Stimulated activated CD8-positive, alpha-beta memory T cell treated with anti-CD3 and anti-CD28 coated beads, Interleukin-12 subunit alpha, Interleukin-12 subunit beta, amount 100 ng/mL, for 24 hours (primary cell): ENCODE results near the gene COL18A1.
A peak's percentile ranks its signal among the peaks of the same experiment; 100 is the strongest.

Source experiments
- DNase-seq: peaks from one replicate; pipeline ENCODE4 v3.0.0-alpha.2; 2020; ENCODE audit errors: extremely low read depth

COL18A1 gene

DNA sequence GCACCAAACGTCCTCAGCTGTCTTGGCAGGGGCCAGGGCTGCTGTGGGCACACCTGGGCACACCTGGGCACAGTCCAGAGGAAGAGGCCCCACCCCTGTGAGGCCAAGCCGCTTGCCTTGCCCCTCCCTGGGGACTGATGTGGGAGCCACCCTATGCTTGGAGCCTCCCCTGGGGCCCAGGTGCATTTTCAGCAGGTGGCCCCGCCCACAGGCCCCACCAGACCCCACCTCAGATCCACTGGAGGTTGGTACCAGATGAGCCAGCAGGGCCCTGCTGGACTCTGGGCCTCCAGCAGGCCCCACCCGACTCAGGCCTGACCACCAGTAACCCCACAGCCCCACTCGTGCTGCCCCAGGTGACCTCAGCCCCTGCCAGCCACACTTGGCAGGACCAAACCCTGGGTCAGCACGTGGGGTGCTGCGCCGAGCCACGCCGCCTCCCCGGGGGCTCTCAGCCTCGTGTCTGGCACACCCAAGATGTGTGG lies 128.4 kb downstream of the COL18A1 start:
- DNase-seq: no peak

DNA sequence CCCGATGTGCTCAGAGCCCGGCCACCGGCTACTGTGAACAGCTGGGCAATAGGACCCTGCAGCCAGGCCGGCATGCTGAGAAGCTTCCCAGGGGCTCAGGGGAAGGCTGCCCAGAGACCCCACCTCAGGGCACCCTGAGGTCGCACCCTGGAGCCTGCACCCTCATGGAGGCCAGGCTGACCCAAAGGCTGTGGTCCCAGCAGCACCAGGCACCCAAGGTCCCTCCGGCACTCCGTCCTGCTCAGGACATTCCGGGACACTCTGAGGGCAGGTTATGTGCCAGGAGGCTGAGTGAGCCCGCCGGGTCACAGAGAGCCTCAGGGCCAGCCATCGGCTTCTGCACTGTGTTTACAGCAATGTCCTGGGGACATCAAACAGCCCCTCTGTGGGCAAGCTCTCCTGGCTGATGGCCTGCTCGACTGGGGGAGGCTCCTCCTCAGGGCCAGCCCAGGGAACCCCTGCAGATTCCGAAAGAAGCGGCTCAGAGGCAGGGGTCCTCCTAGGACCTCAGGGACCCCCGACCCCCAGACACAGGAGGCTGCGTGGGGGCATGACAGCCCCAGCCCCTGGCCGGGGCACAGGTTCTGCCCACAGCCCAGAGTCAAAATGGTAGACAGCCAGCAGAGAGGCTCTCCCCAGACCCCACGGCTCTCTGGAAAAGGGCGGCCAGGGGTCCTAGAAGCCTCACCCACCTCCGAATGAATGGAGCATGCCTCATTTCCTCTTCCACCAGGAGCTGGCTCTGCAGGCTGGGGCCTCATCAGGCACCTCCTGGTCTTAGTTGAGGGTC lies 129.1 kb downstream of the COL18A1 start:
- DNase-seq: no peak

DNA sequence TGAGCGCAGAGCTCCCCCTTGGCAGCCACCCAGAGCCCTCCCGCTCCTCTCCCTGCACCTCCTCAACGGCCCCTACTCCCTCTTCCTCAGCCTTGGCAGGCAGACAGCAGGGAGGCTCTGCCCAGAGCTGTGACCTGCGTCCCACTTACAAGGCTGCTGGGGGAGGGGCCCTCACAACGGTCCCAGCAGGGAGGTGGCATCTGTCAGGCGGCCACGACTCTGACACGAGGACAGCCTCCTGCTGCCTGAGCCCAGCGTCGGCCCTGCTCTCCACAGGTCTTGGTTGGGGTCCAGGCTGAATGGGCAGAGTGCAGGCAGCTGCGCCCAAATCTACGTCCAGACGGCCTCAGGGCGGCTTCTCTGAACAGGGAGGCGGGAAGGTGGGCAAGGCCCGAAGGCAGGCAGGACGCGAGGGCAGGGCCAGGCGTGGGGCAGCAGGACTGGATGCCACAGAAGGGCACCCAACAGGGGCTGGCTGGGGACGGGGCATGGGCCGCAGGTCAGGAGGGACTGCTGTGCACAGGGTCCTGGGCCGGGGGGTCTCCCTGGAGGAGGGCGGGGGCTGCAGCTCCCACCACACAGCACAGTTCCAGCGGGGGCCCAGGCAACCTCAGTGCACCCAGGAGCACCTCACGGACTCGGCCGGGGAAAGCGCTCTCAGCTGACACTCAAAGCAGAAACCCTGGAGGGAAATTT lies 129.8 kb downstream of the COL18A1 start:
- no peak for DNase-seq

DNA sequence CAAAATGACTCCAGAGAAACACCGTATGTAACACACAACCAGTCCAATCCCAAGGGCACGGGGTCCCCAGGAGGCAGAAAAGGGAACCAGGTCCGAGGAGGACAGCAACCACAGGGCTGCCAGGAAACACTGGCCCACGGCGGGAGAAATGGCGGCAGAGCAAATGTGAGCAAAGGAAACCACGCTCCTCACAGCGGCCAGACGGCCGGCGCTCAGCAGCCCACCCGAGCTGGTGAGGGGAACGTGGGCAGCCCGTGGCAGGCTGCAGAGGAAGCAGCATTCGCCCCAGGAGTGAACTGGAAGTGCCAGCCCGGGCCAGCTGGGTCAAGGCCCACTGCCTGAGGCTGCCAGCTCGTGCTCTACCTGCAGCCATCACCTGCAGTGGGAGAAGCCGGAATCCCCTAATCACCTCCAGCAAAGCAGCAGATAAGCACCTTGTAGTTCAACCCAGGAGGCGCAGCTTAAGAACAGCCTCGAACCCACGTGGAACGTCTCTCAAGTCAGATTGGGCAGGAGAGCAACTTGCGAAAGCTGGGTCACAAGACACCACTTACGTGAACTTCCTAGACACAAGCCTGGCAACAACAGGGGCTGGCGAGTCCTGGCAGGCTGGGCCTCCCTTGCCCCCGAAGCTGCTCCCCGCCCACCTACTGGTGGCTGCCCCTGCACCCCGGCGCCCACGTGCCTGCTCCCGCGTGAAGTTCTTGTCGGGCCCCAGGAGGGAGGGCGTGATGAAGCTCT lies 130.5 kb downstream of the COL18A1 start:
- no peak for DNase-seq

DNA sequence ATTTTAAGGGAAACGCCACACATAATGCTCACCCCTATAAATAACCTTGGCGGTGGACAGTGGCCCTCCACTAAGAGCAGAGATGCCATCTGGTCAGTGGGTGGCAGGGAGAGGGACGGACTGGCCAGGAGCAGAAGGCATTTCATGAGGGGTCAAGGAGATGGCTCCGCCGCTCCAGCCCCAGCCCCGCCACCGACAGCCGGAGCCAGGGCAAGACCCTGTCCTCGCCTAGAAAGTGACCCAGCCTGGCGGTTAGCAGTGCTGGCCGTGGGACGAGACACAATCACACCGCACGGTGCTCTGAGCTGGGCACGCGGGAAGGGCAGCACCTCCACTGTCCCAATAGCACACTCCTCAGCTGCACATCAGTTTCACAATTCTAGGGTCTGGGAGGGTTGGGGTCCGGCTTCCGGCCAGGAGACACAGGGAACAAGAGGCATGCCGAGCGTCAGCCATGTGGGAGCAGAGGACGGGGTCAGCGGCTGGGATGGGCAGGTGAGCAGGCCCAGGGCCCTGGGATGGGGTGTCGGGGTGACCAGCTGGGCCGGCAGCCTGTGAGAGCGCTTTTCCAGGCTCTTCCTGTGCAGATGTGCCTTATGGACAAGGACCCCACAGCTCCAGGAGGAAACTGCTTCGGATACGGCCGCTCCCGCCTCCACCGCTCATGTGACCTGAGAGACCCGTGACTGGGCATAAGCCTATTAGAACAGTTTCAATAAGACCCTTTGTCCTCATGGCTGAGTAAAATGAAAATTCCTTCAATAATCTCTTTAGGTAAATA lies 131.5 kb downstream of the COL18A1 start:
- DNase-seq: no peak

DNA sequence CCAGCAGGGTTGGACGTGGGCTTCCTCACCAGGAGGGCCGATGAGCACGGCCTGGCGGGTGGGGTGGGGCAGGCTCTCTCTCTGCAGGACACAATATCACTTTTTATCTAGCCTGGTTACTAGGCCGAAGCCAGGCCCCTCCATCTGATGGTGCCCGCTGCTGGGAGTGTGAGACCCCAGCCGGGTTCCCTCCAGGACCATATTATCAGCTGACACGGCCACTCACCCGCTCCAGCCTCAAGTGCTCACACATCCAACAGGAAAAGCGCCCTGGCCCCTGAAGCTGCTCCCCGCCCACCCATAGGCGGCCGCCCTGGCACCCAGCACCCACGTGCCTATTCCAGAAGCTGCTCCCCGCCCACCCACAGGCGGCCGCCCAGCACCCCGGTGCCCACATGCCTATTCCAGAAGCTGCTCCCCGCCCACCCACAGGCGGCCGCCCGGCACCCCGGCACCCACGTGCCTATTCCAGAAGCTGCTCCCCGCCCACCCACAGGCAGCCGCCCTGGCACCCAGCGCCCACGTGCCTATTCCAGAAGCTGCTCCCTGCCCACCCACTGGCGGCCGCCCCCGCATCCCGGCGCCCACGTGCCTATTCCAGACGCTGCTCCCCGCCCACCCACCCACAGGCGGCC lies 132.3 kb downstream of the COL18A1 start:
- DNase-seq: no peak

DNA sequence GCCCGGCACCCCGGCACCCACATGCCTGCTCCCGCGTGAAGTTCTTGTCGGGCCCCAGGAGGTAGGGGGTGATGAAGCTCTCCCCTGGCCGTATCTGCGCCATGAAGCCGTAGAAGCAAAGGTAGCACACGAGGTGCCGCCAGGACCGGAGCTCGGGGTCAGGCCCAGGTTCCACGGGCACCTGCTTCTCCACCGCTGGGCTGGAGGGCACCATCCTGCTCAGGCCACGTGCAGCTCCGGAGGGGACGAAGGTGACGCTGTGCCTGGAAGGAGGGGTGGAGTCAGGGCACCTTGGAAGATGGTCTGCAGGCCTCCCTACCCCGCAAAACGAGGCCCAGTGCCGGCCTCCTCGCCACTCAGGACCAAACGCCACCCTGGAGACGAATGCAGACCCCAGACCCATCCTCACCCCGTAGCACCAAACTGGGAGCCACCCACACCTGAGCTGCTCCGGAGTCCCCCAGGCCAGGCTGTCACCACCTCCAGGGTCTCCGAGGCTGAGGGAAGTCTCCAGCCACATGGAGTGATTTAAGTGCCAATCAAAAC lies 132.9 kb downstream of the COL18A1 start:
- no peak for DNase-seq

DNA sequence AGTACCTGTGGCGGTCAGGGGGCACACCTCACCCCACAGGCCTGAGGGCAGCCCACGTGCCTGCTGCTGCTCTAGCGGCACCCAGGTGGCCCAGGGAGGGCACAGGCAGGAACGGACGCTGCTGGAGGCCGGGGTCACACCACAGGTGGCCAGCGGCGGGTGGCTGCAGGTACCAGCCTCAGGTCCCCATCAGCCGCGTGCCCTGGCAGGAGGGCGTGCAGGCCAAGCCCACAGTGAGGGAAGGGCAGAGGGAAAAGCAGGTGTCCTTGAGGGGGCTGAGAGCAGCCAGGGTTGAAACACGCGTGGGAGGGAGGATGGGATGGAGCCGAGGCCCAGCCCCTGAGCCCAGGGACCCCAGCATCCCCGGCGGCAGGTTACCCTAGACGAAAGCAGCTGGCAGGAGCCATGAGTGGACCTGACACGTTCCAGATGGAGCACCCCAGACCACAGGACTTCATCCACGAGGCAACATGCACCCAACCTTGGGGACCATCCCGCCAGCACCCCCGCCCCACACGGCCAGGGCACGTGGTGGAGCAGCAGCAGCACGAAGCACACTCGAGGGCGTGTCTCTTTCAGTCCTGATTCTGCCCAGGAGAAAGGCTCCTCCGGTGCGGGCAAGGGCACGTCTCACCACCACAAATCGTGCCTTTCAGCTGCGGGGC lies 133.5 kb downstream of the COL18A1 start:
- no peak for DNase-seq

DNA sequence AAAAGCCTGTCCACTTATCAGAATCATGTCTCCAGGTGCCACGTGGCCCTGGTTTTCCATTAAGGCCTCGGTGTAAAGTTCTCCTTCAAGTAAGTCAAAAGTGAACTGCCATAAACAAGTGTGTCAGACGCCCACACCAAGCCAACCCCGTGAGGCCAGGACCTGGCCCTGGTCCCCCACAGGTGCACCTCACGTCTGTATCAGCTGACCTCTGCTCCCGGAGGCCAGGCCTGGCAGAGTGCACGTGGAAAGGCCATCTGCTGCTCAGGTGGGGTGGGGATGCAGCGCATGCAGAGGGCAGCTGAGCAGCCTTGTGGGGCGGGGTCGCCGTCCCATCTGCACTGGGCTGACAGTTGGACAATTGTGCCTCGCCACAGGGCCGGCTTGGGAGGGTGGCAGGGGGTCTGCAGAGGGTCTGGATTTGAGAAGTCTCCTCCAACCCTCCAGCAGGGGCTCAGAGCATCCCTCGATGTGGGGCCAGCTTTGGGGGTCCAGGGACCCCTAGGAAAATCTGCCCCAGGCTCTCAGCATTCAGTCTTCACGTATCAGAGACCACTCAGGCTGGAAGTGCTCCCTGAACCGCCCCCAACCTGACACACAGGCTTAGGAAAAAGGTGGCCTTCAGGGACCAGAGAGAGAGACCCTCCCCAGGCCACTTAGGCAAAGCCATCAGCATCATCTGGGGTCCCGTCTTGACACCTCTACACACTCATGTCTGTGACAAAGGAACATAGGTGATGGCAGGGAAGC lies 134.3 kb downstream of the COL18A1 start:
- DNase-seq: no peak

DNA sequence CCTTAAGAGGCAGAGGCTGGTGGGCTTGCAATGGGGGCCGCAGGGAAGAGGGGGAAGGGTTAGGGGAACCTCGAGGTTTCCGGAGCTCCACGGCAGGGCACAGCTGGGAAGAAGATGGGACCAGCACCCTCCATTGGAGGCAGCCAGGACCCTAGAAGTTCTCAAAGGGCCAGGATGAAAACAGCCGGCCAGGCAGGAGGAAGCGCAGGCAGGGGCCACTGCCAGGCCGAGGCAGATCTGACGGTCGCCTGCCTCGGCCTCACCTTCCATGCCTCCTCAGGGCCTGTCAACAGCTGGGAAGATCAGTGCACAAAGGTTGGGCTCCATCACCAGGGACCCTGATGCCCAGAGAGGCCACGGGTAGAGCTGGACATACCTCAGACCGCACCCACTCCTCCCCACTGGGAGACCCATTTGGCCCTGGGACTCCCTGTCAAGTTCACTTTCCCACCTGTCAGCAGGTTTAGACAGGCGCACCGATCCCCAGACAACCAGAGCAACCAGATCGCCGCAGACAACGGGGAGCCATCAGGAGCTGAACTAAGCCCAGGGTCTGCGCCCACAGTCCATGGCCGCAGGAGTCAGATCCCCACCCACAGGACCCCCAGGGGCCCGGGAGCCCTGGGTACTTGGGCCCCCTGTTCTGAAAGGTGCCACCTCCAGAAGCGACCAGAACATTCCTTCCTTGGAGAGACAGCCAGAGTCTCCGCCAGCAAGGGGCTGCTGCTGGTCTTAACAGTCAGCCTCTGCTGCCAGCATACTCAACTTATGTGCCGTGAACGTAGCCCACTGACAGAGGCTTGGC lies 135.0 kb downstream of the COL18A1 start:
- no peak for DNase-seq

DNA sequence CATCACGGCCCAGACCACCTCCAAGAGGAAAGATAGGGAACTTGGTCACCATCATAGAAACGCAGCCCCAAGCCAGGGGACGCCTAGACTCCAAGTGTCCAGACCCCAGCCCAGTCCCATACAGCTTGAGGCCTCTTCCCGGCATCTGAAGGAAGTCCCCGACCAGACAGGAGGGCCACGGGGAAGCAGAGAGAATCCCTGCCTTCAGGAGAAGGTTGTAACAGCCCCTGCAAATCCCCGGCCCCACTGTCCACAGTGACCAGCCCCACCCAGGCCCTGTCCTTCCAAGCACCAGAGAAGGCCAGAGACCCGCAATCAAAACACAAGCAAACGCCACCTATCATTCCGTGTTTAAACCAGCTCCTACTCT lies 135.6 kb downstream of the COL18A1 start:
- DNase-seq: no peak

DNA sequence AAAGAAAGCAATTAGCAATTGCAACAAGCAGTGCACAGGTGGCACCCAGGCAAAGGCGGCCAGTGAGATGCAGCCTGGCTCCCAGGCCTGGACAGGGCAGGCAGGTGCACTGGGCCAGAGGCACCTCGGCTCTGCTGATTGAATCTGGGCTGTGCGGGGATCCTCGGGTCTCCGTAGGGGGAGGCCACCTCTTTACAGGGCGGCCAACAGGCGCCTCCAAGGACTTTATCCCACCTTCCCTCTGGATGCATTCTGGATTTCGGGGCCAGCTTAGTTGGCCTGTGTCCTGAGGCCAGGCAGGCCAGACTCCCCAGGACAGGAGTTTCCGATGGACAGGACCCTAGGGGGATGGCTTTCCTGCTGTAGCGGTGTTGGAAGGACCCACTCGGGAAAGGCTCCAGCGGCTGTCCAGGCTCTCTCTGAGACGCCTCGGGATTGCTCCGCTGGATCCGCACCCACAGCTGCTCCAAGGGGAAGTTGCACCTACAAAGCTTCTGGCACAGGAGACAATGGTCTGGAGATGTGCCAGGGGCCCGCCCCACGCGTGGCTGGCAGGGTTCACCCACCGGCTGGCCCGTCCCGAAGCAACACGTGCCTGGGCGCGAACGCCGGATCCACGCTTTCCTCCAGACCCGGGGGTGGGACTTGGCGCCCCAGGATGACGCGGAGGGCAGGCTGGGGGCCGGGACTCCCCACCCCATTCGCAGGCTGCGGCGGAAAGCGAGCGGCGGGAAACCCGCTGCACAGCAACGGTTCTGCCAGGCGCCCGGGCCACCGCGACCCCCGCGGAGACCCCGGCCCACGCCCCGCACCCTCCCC lies 136.5 kb downstream of the COL18A1 start:
- peak; percentile 57 for DNase-seq

DNA sequence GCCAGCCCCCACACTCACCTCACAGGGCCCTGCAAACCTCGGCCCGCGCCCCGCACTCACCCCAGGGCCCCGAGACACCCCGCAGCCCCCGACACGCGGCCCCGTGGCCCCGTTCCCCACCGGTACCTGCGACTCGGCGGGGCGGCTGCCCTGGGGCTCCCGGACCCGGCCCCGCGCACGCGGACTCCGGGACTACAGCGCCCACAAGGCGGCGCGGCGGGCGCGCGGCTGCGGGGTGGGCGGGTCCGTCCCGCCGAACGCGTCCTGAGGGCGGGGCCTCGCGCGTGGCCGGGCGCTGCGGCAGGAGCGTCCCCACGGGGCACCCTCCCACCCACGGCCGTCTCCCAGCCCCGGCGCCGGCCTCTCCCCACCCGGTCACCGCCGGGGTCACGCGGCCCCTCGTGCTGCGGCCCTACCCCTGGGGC lies 137.3 kb downstream of the COL18A1 start, which contains the start of gene SLC19A1:
Gene SLC19A1 (minus strand): TSS at position 199 of the 425 bp plus-strand sequence. CDS start 4,481 bp downstream, outside the sequence.
- peak; percentile 48 for DNase-seq

DNA sequence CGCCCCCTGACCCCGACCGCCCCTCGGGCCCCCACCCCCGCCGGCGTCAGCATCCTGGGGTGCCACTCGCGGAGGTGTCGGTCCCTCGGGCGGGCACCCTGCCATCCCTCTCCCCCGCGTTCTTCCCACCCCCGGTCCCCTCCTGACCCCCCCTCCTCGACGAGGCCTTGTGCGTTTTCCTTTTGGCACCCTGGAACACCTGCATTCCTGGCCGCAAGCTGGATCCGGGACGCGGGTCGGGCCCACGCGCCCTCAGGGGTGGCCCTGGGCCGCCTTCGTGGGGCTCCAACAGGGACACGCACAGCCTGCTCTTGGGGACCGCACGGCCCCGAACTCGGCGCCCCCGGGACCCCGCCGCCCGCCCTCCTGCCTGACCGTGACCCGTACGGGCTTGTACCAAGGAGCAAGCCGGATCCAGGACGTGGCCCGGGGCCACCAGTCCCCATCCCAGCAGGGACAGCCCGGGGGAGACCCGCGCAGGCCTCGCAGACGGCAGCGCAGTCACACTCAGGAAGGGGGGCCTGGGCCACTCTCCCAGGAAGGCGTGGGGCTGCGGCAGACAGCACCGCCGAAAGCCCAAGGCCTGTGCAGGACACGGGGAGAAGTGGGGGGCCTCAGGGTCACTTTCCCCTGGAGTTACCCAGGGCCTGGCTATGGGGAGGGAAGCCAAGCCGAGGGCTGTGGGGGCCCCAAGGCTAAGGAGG lies 137.9 kb downstream of the COL18A1 start:
- no peak for DNase-seq

DNA sequence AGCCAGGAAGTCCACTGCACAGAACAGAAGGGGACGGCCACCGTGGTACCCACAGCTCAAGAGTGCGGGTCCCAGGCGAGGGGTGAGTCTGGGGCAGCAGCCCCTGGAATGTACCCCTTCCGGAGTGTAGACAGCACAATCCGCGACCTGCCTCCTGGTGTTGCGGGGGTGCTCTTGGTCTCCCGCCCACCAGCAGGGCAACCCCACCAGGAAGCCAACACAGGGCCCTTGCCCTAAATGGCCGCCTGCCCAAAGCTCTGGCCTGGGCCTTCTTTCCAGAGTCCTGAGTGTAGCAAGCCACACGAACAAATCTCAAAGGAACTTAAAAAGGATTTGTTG lies 138.4 kb downstream of the COL18A1 start:
- DNase-seq: no peak

DNA sequence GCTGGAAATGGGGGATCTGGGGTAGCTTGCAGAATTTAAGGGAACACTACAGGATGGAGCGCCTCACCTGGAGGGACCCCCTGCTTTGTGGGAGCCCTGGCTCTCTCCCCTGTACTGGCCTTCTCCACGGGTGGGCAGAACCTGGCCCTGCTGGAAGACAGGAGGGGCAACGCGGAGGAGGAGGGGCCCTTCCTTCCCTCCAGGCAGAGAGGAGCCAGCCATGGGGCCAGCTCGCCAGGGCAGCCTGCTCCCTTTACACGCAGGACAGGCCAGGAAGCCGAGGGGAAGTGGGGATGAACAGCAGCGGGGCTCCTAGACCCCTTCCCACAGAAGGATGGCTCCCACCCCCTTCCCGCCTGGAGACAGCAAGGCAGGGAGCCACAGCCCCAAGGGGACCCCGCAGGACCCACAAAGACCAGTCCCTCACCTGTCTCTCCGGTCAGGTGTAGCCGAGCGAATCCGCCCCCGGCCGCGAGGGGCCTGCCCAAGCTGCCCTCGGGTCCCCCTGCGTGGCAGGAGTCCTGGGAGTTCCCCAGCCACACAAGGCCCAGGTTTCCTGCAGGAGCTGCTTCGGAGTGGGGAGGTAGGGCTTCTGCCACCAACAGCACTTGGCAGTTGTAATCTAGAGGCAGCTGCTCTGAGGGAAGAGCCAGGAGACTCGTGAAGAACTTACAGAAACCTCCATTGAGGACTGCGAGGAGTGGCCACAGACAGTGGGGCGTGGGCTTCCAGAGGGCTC lies 138.9 kb downstream of the COL18A1 start:
- DNase-seq: no peak
